DMS79 treated with DMSO at 0.1 percent for 48 hours (cell line): Measurements from ENCODE around the gene PRKCB.

ENCODE experiments used
- DNase-seq: peaks from one replicate; lab custom pipeline; 2025; lab: John Stamatoyannopoulos, UW

The PRKCB gene

GRCh38 chr16:23836404-23837311, 875 bp downstream of the PRKCB start:
- no peak for DNase-seq

- DNase-seq = no peak
Observed at GRCh38 chr16:23837553-23838308, 1.9 kb downstream of the PRKCB start.

DNA sequence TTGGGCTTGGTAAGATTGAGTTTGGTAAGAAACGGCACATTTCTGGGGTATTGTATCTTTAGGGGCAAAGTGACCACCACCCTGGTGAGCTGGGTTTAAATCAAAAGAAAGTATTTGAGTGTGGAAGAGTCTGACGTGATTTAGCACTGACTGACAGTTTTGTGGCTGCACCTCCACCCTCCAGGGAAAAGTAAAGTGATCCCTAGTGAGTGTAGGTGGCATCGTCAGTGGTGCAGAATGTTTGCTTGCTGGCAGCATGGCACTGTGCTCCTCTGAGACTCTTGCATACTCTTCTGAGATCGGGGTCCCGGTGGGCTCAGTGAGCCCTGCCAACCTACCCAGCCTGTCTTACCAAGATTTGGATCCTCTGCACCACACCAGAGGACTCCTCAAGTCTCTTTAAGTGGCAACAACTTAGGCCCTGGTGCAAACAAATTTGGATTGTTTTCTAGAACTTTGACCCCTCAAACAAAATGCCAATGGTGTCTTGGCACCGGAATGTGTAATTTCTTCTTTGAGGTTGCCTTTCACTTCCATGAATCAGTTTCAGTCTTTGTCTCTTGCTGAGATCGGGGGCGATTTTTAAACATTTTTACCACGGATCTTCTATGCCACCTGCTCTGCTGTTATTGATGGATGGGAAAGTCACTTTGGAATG, 2.8 kb downstream of the PRKCB start:
- no peak for DNase-seq

DNA sequence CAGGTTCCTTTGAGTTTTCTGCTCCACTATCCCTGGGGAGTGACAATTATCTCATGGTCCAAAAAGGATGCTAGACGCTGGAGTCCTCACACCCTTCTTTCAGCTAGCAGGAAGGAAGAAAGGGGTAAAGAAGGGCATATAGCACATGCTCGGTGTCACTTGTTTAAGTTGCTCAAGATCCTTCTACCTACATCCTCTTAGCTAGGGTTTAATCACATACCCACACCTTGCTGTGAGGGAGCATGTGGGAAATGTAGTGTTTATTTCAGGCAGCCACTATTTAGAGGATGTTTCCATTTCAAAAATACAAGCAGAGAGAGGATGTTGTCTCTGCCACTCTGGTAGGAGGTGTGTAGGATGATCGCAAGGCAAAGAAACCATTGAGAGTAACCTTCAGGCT, 4.5 kb downstream of the PRKCB start:
- DNase-seq = no peak

GRCh38 chr16:23842137-23842600, 6.4 kb downstream of the PRKCB start:
- DNase-seq = no peak

DNA sequence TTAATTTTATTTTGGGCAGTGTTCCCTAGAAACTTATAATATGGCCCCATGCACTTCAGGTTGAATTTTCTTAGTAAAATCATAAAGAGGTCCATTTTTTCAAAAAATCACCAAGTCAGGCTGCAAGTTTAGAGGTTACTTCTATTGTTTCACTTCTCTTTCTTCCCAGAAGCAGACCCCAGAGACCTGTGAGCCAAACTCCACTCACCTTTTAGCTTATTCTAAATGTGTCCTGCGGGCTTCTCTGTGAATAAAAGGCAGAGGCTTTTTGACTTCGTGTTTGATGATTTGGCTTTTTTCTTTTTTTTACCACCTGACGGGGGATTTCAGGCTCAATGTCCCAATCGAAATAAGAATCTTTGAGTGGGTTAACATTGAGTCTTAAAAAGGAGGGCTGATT, 7.4 kb downstream of the PRKCB start:
- no peak for DNase-seq

DNA sequence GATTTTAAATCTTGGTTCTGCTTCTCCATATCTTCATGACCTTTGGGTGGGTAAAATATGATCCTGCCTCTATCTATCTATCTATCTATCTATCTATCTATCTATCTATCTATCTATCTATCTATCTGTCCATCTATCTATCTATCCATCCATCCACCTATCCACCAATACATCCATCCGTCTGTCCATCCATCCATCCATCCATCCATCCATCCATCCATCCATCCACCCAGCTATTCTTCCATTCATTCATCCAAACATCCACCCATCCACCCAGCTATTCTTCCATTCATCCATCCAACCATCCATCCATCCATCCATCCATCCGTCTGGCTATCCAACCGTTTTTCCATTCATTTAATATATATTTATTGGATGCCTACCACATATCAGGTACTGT, 11.5 kb downstream of the PRKCB start:
- no peak for DNase-seq

DNA sequence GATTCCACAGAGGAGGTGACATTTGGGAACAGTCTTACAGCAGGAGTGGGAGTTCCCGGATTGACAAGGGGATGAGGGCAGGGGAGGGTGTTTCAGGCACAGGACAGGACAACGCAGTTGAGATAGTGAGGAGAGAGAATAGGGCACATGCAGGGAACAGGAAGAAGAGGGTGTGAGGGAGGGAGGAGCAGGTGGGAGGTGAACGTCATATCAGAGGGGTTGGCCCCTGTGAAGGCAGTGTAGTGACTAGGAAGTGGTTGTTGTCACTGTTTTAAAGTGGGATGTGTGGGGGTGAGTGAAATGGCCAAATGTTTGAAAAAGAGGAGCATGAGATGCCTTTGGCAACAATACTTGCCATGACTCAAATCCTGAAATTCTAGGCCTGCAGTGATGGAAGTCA, 12.2 kb downstream of the PRKCB start:
- no peak for DNase-seq

DNA sequence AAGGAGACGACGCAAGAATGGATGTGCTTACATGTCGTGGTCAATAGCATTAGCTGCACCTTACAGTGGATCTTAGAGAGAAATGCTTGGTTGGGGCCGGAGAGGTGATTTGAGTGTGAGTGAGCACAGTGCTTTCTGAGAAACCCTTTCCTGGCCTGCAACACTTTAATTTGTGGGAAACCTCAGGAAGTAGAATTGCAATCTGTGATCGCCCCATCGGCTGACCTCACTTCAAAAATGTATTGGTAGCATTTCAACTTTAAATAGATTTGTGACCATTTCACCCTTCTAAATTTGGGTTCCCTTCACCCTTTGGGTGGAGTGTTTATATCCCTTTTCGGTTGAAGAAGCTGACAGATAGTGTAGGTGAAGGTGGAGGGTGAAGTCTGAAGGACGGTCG, 13.2 kb downstream of the PRKCB start:
- DNase-seq = no peak

DNA sequence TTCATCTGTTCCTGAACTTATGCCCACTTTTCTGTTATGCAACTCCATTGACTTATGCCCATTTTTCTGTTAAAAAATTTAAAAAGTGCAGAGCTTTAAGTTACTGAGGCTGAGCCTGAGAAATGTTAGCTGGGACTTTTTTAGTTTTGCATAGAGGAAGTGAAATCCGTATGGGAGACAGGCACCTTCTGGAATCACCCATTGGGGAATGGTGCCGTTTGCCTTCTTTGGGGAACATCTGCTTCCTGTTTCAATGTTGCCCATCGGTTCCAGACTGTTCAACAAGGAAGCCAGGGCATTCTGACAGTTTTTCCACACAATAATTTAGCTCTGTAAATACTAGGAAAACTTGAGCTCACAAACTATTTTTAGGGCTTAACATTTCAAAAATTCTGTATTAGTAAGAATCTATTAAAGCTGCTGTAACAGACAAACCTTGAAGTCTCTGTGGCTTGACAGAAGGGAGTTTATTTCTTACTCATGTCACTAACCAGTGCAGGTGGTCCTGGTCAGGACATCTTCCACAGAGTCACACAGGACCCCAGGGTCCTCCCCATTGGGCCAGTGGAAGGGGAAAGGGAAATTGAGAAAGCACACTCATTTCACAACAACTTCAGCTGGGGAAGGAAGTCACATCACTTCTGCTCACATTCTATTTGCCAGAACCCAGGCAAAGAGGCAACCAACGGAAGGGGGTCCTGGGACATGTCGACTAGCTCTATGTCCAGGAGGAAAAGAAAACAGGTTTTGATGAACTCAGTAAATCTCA, 17.2 kb downstream of the PRKCB start:
- no peak for DNase-seq

DNA sequence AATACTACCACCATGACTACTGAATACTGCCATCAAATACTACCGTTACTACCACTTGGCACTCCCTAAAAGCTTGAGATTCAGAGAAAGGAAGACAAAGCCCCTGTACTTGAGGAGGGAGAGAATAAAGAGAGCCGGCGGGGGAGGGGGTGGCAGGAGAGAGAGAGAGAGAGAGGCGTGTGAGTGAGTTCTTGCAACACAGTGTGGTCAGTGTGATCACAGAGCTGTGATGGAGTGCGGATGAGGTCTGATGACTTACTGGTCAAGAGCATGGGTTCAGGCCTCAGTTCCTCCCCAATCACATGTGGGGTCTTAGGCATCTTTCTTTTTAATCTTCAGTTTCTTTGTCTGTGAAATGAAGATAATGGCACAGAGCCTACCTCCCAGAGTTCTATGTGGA, 19.2 kb downstream of the PRKCB start:
- no peak for DNase-seq

DNA sequence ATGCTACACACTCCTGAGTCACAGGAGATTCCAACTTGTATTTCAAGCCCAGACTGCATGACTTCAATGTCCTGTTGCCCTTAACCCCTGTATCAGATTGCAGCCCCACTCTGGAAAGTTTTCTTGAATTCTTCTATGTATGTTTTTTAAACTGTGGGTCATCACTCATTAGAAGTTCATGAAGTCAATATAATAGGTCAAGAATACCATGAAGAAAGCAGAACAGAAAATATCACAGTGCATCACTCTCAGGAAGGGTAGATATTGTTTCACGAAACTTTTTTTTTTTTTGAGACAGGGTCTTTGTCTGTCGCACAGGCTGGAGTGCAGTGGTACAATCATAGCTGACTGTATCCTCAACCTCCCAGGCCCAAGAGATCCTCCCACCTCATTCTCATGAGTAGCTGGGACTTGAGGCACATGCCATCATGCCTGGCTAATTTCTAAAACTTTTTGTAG, 20.5 kb downstream of the PRKCB start:
- no peak for DNase-seq

DNA sequence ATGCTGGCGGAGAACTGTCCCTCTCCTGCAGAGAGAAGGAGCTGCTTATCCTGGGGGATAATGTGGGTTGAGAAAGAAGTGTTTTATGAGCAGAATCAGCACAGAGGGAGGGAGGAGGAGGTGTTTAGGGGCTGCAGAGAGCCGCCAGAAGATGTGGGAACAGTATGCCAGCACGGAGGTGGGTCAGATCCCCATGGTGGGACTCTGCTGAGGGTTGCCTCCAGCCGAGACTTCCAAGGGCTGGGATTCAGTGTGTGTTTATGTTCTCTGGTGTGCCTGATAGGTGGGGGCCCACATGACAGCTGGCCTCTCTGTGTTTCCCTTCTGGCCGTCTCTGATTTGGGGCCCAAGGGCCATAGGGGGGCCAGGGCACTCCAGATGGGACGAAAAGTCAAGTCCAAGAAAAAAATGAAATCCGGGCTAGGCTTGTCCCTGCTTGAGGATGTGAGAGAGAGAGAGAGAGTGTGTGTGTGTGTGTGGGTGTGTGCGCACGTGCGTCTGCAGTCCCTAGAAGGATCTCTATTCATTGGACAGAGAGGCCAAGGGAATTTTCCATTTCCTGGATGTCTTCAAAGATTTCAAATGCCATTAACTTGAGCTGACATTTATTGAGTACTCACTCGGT, 21.6 kb downstream of the PRKCB start:
- no peak for DNase-seq

DNA sequence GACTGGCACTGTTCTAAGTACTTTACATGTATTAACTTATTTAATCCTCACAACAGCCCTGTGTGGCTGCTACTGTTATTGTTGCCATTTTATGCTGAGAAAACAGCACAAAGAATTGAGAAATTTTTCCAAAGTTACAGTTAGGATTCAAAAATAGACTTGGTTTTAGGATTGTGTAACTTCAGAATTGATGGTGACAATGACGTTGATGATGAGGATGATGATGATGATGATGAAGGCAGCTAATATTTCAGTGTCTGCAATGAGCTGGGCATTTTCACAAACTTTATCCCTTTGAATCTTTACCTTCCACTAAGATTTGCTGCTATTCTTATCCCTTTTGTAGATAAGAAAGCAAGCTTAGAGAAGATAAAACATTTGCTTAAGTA, 22.1 kb downstream of the PRKCB start:
- DNase-seq = no peak

- DNase-seq = no peak
Observed at GRCh38 chr16:23858542-23858941, 22.8 kb downstream of the PRKCB start.

DNA sequence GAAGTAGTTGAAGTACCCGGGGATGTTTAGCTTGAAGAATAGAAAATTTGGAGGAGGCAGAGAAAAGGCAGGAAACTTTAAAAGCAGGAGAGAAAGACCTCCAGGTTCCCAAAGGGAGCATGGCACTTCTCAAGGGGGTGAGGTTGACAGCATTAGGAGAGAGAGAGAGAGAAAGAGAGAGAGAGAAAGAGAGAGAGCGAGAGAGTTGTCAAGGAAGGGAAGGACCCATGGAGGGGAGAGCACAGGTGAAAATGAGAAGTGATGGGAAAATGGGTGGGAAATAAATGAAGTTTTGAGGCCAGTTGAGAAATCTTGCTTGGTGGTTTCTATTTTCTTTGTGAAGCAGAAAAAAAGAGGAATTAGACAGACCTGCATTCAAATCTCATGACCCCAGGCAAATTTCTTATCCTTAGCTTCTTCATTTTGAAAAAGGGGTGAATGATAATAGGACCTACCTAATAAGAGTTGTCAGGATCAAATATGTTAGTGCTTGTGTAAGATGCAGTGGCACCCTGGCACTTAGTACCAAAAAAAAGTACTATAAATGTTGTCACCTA, 24.0 kb downstream of the PRKCB start:
- no peak for DNase-seq

DNA sequence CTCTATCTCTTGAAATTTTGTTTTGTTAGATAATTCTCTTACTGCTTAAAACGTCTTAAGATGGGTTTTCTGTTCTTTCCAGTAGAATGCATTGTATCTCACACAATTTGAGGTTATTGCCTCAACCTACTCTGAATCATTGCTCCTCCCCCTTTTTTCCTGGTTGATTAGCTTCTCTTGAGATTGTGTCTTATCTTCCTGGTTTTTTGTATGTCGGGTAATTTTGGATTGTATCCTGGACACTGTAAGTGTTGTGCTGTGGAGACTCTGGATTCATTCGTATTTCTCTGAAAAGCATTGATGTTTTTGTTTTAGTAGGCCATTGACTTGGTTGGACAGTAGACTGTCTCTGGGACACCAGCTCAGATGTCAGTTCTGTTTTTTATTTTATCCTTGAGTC, 26.1 kb downstream of the PRKCB start:
- DNase-seq = no peak

GRCh38 chr16:23862556-23862955, 26.8 kb downstream of the PRKCB start:
- no peak for DNase-seq

- DNase-seq = no peak
Observed at GRCh38 chr16:23863511-23864422, 28.0 kb downstream of the PRKCB start.

DNA sequence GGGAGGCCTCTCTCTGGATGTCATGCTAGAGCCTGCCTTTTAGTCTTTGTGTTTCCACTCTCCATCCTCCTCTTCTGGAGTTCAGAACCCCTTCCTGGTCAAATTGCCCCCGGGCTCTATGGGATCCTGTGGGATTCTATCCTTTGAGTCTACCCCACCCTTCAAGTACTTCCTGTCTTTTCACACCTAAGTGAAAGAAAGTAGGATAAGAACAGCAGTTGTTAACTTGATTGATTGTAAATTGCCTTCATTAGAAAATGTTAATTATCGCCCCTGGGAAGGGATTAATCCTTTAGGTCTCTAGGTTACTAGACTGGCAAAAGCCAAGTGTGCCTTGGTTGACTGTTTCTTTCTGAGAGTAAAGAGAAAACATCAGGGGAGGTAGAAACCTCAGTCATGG, 30.1 kb downstream of the PRKCB start:
- no peak for DNase-seq
